ENCODE data around the gene CIP2A.

The CIP2A gene

DNA sequence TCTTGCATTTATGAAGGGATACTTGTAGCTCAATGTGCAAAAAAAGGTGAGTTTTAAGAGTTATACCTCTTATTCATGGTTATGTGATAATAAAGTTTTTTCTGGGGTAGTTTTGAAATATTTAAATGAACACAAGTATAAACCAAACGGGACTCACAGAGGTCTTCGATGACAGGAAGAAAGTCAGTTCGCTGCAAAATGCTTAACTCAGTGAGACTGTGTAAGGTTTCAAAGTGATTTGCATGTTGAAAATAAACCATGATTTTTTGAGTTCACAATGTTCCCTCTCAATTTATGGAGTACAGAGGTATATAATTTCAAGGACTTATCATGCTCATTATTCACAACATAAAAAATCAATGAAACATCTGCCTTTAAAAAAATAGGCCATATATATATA, 42.5 kb downstream of the CIP2A start:
- Histone ChIP-seq H3K9ac (ENCODE audit: low read length in 5 of 5) (peak overlapping the region in 2 of 5 donors; percentile 21 to 39), H3K27me3 (ENCODE audit: control insufficient read depth in 5 of 5, insufficient read depth in 4 of 5, low read length in 5 of 5) (no peaks in the 10 kb centered on the region), H3K4me1 (ENCODE audit: control insufficient read depth in 5 of 5, insufficient read depth in 5 of 5, low read length in 5 of 5) (no peaks in the 10 kb centered on the region), H3K36me3 (ENCODE audit: control insufficient read depth in 5 of 5, insufficient read depth in 5 of 5, low read length in 5 of 5) (no peaks in the 10 kb centered on the region), H3K4me3 (ENCODE audit: low read depth in 1 of 5, low read length in 5 of 5) (peak overlapping the region in 3 of 5 donors; percentile 30 to 43 (median 31)), H3K9me3 (ENCODE audit: control insufficient read depth in 5 of 5, low read length in 5 of 5) (no peaks in the 10 kb centered on the region), H3K27ac (ENCODE audit: low read depth, low read length) (no peak overlapping the region)

- Histone ChIP-seq H3K4me3 (ENCODE audit: low read depth in 1 of 5, low read length in 5 of 5) (peak overlapping the region in 3 of 5 donors; percentile 30 to 43 (median 31)), H3K4me1 (ENCODE audit: control insufficient read depth in 5 of 5, insufficient read depth in 5 of 5, low read length in 5 of 5) (no peaks in the 10 kb centered on the region), H3K9ac (ENCODE audit: low read length in 5 of 5) (peak overlapping the region in 2 of 5 donors; percentile 21 to 39), H3K9me3 (ENCODE audit: control insufficient read depth in 5 of 5, low read length in 5 of 5) (no peaks in the 10 kb centered on the region), H3K27me3 (ENCODE audit: control insufficient read depth in 5 of 5, insufficient read depth in 4 of 5, low read length in 5 of 5) (no peaks in the 10 kb centered on the region), H3K27ac (ENCODE audit: low read depth, low read length) (no peak overlapping the region), H3K36me3 (ENCODE audit: control insufficient read depth in 5 of 5, insufficient read depth in 5 of 5, low read length in 5 of 5) (no peaks in the 10 kb centered on the region)
These were observed 43.0 kb downstream of the CIP2A start for GRCh38 chr3:108546247-108546646.

- Histone ChIP-seq H3K4me1 (ENCODE audit: control insufficient read depth in 5 of 5, insufficient read depth in 5 of 5, low read length in 5 of 5) (peaks cover 0 to 4% (median 0%) of the 10 kb centered on the region in 5 donors), H3K36me3 (ENCODE audit: control insufficient read depth in 5 of 5, insufficient read depth in 5 of 5, low read length in 5 of 5) (no peaks in the 10 kb centered on the region), H3K27ac (ENCODE audit: low read depth, low read length) (no peak overlapping the region)
These were observed 51.2 kb downstream of the CIP2A start for GRCh38 chr3:108538083-108538482.

DNA sequence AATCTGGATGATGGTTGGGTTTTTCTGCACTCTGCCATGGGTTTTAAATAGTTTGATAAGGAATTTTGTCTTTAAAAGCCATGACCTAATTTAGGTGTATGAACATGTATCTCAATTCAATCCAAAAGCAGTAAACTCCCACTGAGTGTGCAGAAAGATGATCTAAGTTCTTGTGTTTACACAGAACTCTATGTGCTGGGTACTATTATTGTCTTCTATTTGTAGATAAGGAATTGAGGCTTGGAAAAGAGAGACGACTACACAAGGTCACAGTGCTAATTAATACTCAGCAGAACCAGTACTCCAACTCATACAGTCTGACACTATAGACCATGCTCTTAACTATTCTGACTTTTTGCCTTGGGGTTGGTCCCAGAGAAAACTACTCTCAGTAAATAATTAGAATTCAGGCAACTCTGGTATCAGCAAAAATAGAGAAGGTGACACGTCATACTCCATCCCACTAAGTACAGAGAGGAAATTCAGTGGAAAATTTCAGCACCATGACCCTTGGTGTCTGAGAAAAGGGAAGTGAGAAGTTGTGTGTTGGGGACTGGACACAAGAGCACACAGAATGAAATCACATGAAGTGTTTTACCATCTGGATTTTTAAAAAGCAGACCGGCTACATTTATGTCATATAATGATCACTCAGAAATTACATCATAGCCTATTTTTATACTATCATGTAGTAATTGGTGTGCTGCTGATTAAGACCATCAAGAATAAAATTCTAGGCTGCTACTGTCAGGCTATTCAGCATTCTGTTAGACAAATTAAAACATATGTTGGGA, 60.6 kb downstream of the CIP2A start:
- Histone ChIP-seq H3K27ac (ENCODE audit: low read depth, low read length) (no peak overlapping the region), H3K4me3 (ENCODE audit: low read depth in 1 of 5, low read length in 5 of 5) (no peak overlapping the region), H3K9me3 (ENCODE audit: control insufficient read depth in 5 of 5, low read length in 5 of 5) (no peaks in the 10 kb centered on the region), H3K9ac (ENCODE audit: low read length in 5 of 5) (no peak overlapping the region), H3K27me3 (ENCODE audit: control insufficient read depth in 5 of 5, insufficient read depth in 4 of 5, low read length in 5 of 5) (no peaks in the 10 kb centered on the region), H3K4me1 (ENCODE audit: control insufficient read depth in 5 of 5, insufficient read depth in 5 of 5, low read length in 5 of 5) (peaks cover 0 to 9% (median 0%) of the 10 kb centered on the region in 5 donors), H3K36me3 (ENCODE audit: control insufficient read depth in 5 of 5, insufficient read depth in 5 of 5, low read length in 5 of 5) (no peaks in the 10 kb centered on the region)

More at GRCh38 chr3:108538083-108538482, 51.2 kb downstream of the CIP2A start:
- no peak overlapping the region for H3K4me3 ChIP-seq (ENCODE audit: low read depth in 1 of 5, low read length in 5 of 5)
- no peak overlapping the region for H3K9ac ChIP-seq (ENCODE audit: low read length in 5 of 5)
- no peaks in the 10 kb centered on the region for H3K9me3 ChIP-seq (ENCODE audit: control insufficient read depth in 5 of 5, low read length in 5 of 5)
- H3K27me3 ChIP-seq (ENCODE audit: control insufficient read depth in 5 of 5, insufficient read depth in 4 of 5, low read length in 5 of 5): no peaks in the 10 kb centered on the region

DNA sequence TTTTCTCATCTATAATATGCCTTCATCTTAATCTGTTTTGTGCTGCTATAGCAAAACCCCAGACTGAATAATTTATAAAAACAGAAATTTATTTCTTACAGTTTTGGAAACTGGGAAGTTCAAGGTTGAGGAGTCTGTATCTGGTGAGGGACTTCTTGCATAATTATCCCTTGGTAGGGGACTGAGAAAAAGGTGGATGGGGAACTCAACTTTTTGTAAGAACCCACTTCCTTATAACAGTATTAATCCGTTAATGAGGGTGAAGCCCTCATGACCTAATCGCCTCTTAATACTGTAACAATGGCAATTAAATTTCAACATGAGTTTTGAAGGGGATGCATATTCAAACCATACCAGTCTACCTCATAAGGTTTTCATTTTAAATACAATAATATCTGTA, 61.4 kb downstream of the CIP2A start:
- H3K4me1 ChIP-seq (ENCODE audit: control insufficient read depth in 5 of 5, insufficient read depth in 5 of 5, low read length in 5 of 5): peaks cover 0 to 9% (median 0%) of the 10 kb centered on the region in 5 donors
- H3K27me3 ChIP-seq (ENCODE audit: control insufficient read depth in 5 of 5, insufficient read depth in 4 of 5, low read length in 5 of 5): no peaks in the 10 kb centered on the region
- no peaks in the 10 kb centered on the region for H3K9me3 ChIP-seq (ENCODE audit: control insufficient read depth in 5 of 5, low read length in 5 of 5)
- no peak overlapping the region for H3K4me3 ChIP-seq (ENCODE audit: low read depth in 1 of 5, low read length in 5 of 5)
- H3K36me3 ChIP-seq (ENCODE audit: control insufficient read depth in 5 of 5, insufficient read depth in 5 of 5, low read length in 5 of 5): no peaks in the 10 kb centered on the region
- H3K27ac ChIP-seq (ENCODE audit: low read depth, low read length): no peak overlapping the region
- H3K9ac ChIP-seq (ENCODE audit: low read length in 5 of 5): no peak overlapping the region

GRCh38 chr3:108527109-108527508, 62.1 kb downstream of the CIP2A start:
- Histone ChIP-seq H3K9me3 (ENCODE audit: control insufficient read depth in 5 of 5, low read length in 5 of 5) (no peaks in the 10 kb centered on the region), H3K27ac (ENCODE audit: low read depth, low read length) (no peak overlapping the region), H3K27me3 (ENCODE audit: control insufficient read depth in 5 of 5, insufficient read depth in 4 of 5, low read length in 5 of 5) (no peaks in the 10 kb centered on the region), H3K36me3 (ENCODE audit: control insufficient read depth in 5 of 5, insufficient read depth in 5 of 5, low read length in 5 of 5) (no peaks in the 10 kb centered on the region), H3K4me3 (ENCODE audit: low read depth in 1 of 5, low read length in 5 of 5) (no peak overlapping the region), H3K9ac (ENCODE audit: low read length in 5 of 5) (no peak overlapping the region), H3K4me1 (ENCODE audit: control insufficient read depth in 5 of 5, insufficient read depth in 5 of 5, low read length in 5 of 5) (peaks cover 0 to 9% (median 0%) of the 10 kb centered on the region in 5 donors)

DNA sequence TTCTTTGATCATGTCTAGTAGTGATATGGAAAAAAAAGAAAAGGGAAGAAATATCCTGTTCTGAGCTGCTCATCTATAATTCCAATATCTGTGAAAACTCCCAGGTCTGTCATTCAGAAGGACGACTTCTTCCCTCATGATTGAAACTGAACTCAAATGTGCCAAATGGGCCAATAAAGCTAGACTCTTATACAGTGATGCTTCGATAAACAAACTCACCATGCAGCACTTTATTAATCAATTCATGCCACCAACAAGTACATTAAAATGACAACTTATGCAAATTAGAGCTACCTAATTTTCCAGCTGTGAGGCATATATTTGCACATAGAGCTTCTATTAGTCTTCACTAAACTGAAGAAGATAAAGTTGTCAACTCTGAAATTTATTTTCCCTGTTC, 63.3 kb downstream of the CIP2A start:
- Histone ChIP-seq H3K27me3 (ENCODE audit: control insufficient read depth in 5 of 5, insufficient read depth in 4 of 5, low read length in 5 of 5) (no peaks in the 10 kb centered on the region), H3K36me3 (ENCODE audit: control insufficient read depth in 5 of 5, insufficient read depth in 5 of 5, low read length in 5 of 5) (no peaks in the 10 kb centered on the region), H3K9me3 (ENCODE audit: control insufficient read depth in 5 of 5, low read length in 5 of 5) (no peaks in the 10 kb centered on the region), H3K27ac (ENCODE audit: low read depth, low read length) (no peak overlapping the region), H3K4me3 (ENCODE audit: low read depth in 1 of 5, low read length in 5 of 5) (no peak overlapping the region), H3K4me1 (ENCODE audit: control insufficient read depth in 5 of 5, insufficient read depth in 5 of 5, low read length in 5 of 5) (peaks cover 0 to 9% (median 0%) of the 10 kb centered on the region in 5 donors), H3K9ac (ENCODE audit: low read length in 5 of 5) (no peak overlapping the region)

GRCh38 chr3:108525256-108525655, 64.0 kb downstream of the CIP2A start:
- no peaks in the 10 kb centered on the region for H3K27me3 ChIP-seq (ENCODE audit: control insufficient read depth in 5 of 5, insufficient read depth in 4 of 5, low read length in 5 of 5)
- H3K4me1 ChIP-seq (ENCODE audit: control insufficient read depth in 5 of 5, insufficient read depth in 5 of 5, low read length in 5 of 5): peaks cover 0 to 9% (median 0%) of the 10 kb centered on the region in 5 donors
- H3K4me3 ChIP-seq (ENCODE audit: low read depth in 1 of 5, low read length in 5 of 5): no peak overlapping the region
- no peaks in the 10 kb centered on the region for H3K9me3 ChIP-seq (ENCODE audit: control insufficient read depth in 5 of 5, low read length in 5 of 5)
- no peaks in the 10 kb centered on the region for H3K36me3 ChIP-seq (ENCODE audit: control insufficient read depth in 5 of 5, insufficient read depth in 5 of 5, low read length in 5 of 5)
- no peak overlapping the region for H3K9ac ChIP-seq (ENCODE audit: low read length in 5 of 5)
- H3K27ac ChIP-seq (ENCODE audit: low read depth, low read length): no peak overlapping the region

GRCh38 chr3:108524537-108524936, 64.7 kb downstream of the CIP2A start:
- H3K4me1 ChIP-seq (ENCODE audit: control insufficient read depth in 5 of 5, insufficient read depth in 5 of 5, low read length in 5 of 5): peaks cover 0 to 9% (median 0%) of the 10 kb centered on the region in 5 donors
- no peak overlapping the region for H3K27ac ChIP-seq (ENCODE audit: low read depth, low read length)
- no peaks in the 10 kb centered on the region for H3K27me3 ChIP-seq (ENCODE audit: control insufficient read depth in 5 of 5, insufficient read depth in 4 of 5, low read length in 5 of 5)
- H3K36me3 ChIP-seq (ENCODE audit: control insufficient read depth in 5 of 5, insufficient read depth in 5 of 5, low read length in 5 of 5): no peaks in the 10 kb centered on the region
- no peaks in the 10 kb centered on the region for H3K9me3 ChIP-seq (ENCODE audit: control insufficient read depth in 5 of 5, low read length in 5 of 5)
- no peak overlapping the region for H3K9ac ChIP-seq (ENCODE audit: low read length in 5 of 5)
- H3K4me3 ChIP-seq (ENCODE audit: low read depth in 1 of 5, low read length in 5 of 5): no peak overlapping the region

GRCh38 chr3:108518895-108519294, 70.3 kb downstream of the CIP2A start:
- H3K9me3 ChIP-seq (ENCODE audit: control insufficient read depth in 5 of 5, low read length in 5 of 5): no peaks in the 10 kb centered on the region
- H3K36me3 ChIP-seq (ENCODE audit: control insufficient read depth in 5 of 5, insufficient read depth in 5 of 5, low read length in 5 of 5): no peaks in the 10 kb centered on the region
- no peak overlapping the region for H3K27ac ChIP-seq (ENCODE audit: low read depth, low read length)
- no peaks in the 10 kb centered on the region for H3K4me1 ChIP-seq (ENCODE audit: control insufficient read depth in 5 of 5, insufficient read depth in 5 of 5, low read length in 5 of 5)
- no peak overlapping the region for H3K4me3 ChIP-seq (ENCODE audit: low read depth in 1 of 5, low read length in 5 of 5)
- no peak overlapping the region for H3K9ac ChIP-seq (ENCODE audit: low read length in 5 of 5)
- no peaks in the 10 kb centered on the region for H3K27me3 ChIP-seq (ENCODE audit: control insufficient read depth in 5 of 5, insufficient read depth in 4 of 5, low read length in 5 of 5)

Data from subcutaneous abdominal adipose tissue (tissue), 5 donors.